ENCODE measurements around the gene ZNF32. TPM values are rescaled to one million over a fixed set of nuclear protein-coding genes. Genes with fewer than 3 reads are reported as not detected.

Gene ZNF32
- total RNA-seq, 1 donor from 2014 or later, result 15.2 TPM

- Mint-ChIP-seq H3K4me3 (peak overlapping the region; percentile 34), H3K27me3 (peaks cover 36% of the 10 kb centered on the region), H3K36me3 (ENCODE audit: low read depth) (no peaks in the 10 kb centered on the region), H3K4me1 (peaks cover 9% of the 10 kb centered on the region), H3K27ac (no peak overlapping the region), H3K9me3 (no peaks in the 10 kb centered on the region)
- DNase-seq, result no peak
- intact Hi-C loops (cut with micrococcal nuclease), result no loop called here
Observed at GRCh38 chr10:43688348-43688892, 39.7 kb upstream of the ZNF32 start.

DNA sequence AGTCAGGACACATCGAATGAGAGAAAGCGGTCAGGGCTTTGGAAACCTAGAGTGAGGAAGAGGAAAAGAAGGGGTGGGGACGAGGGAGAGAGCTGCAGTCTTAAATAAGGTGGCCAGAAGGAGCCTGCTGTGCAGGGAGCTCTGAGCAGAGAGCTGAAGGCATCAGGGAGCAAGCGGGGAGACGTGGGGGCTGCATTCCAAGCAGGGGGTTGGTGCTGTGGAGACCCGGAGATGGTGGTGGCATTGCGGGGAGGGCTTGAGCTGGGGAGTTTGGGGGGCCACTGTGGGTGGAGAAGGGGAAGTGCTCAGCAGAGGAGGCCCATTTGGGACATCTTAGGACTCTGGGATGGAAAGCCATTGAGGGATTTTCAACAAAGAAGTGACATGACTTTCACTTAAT, 38.7 kb upstream of the ZNF32 start:
- Mint-ChIP-seq H3K27me3 (peaks cover 35% of the 10 kb centered on the region), H3K4me1 (peaks cover 9% of the 10 kb centered on the region), H3K36me3 (ENCODE audit: low read depth) (no peaks in the 10 kb centered on the region), H3K9me3 (no peaks in the 10 kb centered on the region), H3K4me3 (peak overlapping the region; percentile 0), H3K27ac (no peak overlapping the region)
- DNase-seq, result no peak
- intact Hi-C loops (cut with micrococcal nuclease), result no loop called here

DNA sequence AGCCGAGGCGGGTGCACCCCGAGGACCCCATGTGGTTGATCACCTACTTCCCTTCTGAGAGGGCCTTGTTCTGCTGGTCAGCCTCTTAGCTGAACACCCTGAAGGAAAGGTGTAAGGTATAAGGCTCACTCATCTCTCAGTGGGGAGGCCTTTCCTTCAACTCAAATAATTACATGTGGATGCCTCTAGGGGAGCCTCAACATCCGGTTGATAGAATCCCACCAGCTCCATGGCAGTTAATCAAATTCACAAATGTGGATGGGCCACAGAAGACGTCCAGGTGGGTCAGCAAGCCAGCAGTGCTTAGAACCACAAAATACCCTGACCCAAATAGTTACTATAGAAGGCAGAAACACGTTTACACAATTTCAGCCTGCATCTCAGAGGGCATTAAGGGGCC, 37.7 kb upstream of the ZNF32 start:
- H3K36me3 Mint-ChIP-seq (ENCODE audit: low read depth), result no peaks in the 10 kb centered on the region
- no peaks in the 10 kb centered on the region for H3K9me3 Mint-ChIP-seq
- intact Hi-C loops (cut with micrococcal nuclease), result no loop called here
- DNase-seq, result no peak
- peaks cover 35% of the 10 kb centered on the region for H3K27me3 Mint-ChIP-seq
- no peak overlapping the region for H3K4me3 Mint-ChIP-seq
- H3K27ac Mint-ChIP-seq, result no peak overlapping the region
- H3K4me1 Mint-ChIP-seq, result peaks cover 9% of the 10 kb centered on the region

DNA sequence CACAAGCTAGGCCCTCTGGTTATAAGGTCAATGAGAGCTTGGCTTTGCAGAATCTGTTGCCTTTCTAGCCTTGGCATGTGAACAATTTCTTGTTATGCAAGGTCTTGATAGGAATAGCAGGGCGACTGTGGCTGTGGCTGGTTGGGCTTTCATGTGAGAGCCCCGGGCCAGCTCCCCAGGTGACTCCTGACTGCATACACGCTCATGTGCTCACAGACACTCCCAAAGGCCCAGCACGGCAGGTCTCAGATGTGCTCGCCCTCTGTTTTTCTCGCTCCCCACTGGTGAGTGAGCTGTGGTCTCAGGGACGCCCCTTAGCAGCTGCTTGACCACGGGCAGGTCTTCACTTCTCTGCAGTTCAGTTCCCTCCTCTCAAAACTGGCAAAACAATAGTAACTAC, 37.1 kb upstream of the ZNF32 start:
- H3K4me3 Mint-ChIP-seq, result no peak overlapping the region
- no peaks in the 10 kb centered on the region for H3K9me3 Mint-ChIP-seq
- peaks cover 29% of the 10 kb centered on the region for H3K27me3 Mint-ChIP-seq
- H3K4me1 Mint-ChIP-seq, result peaks cover 9% of the 10 kb centered on the region
- DNase-seq, result no peak
- H3K27ac Mint-ChIP-seq, result no peak overlapping the region
- intact Hi-C loops (cut with micrococcal nuclease), result no loop called here
- H3K36me3 Mint-ChIP-seq (ENCODE audit: low read depth), result no peaks in the 10 kb centered on the region

GRCh38 chr10:43684292-43684559, 35.5 kb upstream of the ZNF32 start:
- Mint-ChIP-seq H3K36me3 (ENCODE audit: low read depth) (no peaks in the 10 kb centered on the region), H3K9me3 (no peaks in the 10 kb centered on the region), H3K4me1 (no peaks in the 10 kb centered on the region), H3K27ac (no peak overlapping the region), H3K27me3 (peaks cover 26% of the 10 kb centered on the region), H3K4me3 (no peak overlapping the region)
- intact Hi-C loops (cut with micrococcal nuclease), result no loop called here
- DNase-seq, result no peak

DNA sequence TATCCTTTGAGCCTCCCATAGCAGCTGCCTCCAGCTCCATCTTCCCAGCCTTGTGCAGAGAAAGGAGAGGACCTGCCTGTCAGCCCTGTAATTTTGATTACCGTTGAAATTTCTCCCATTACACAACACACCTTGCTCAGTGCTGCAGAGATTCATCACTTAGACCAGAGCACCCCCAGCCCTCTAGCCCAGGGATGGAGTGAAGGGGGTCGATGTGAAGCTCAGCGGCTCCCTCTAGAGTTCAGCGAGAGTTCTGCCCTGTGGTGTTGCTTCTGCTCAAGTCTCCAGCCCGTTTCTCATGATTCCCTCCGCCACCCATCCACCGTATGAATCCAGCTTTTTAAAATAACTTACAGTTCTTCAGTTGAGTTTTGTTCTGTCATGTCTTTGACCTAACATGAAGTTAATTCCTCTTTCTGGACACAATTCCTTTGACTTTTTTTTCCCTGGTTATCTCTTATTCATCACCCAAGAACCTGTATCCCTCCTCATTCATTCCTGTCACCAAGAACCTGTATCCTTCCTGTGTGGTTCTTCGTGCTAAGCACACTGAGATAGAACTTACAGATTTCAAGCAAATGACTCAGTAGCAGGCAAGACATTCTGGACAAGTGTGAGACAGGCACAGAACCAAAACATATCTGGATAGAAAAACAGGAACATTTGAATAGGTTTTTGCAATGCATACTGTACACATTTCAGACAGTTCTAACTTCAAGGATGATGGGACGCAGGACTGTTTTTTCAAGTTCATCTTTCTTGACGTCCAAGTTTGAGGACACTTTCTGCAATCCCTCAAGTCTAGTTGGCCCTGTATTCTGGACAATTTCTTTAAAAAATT, 35.0 kb upstream of the ZNF32 start:
- intact Hi-C loops (cut with micrococcal nuclease), result no loop called here
- no peak overlapping the region for H3K27ac Mint-ChIP-seq
- peak; percentile 68 for DNase-seq

GRCh38 chr10:43682956-43683355, 34.3 kb upstream of the ZNF32 start:
- no peaks in the 10 kb centered on the region for H3K36me3 Mint-ChIP-seq (ENCODE audit: low read depth)
- intact Hi-C loops (cut with micrococcal nuclease), result no loop called here
- DNase-seq, result no peak
- no peaks in the 10 kb centered on the region for H3K9me3 Mint-ChIP-seq
- H3K27me3 Mint-ChIP-seq, result peaks cover 16% of the 10 kb centered on the region
- H3K27ac Mint-ChIP-seq, result no peak overlapping the region
- H3K4me3 Mint-ChIP-seq, result no peak overlapping the region
- H3K4me1 Mint-ChIP-seq, result no peaks in the 10 kb centered on the region

More for the DNA sequence above, 35.0 kb upstream of the ZNF32 start:
- Mint-ChIP-seq H3K36me3 (ENCODE audit: low read depth) (no peaks in the 10 kb centered on the region), H3K9me3 (no peaks in the 10 kb centered on the region), H3K27me3 (peaks cover 22% of the 10 kb centered on the region), H3K4me1 (no peaks in the 10 kb centered on the region), H3K4me3 (no peak overlapping the region)

- intact Hi-C loops (cut with micrococcal nuclease), result no loop called here
- DNase-seq, result no peak
- no peak overlapping the region for H3K4me3 Mint-ChIP-seq
- H3K27ac Mint-ChIP-seq, result no peak overlapping the region
- no peaks in the 10 kb centered on the region for H3K4me1 Mint-ChIP-seq
- no peaks in the 10 kb centered on the region for H3K36me3 Mint-ChIP-seq (ENCODE audit: low read depth)
- H3K27me3 Mint-ChIP-seq, result peaks cover 15% of the 10 kb centered on the region
- no peaks in the 10 kb centered on the region for H3K9me3 Mint-ChIP-seq
Observed at GRCh38 chr10:43681721-43682120, 33.0 kb upstream of the ZNF32 start.

- no peaks in the 10 kb centered on the region for H3K4me1 Mint-ChIP-seq
- H3K9me3 Mint-ChIP-seq, result no peaks in the 10 kb centered on the region
- intact Hi-C loops (cut with micrococcal nuclease), result no loop called here
Observed at GRCh38 chr10:43681220-43681619, 32.5 kb upstream of the ZNF32 start.

DNA sequence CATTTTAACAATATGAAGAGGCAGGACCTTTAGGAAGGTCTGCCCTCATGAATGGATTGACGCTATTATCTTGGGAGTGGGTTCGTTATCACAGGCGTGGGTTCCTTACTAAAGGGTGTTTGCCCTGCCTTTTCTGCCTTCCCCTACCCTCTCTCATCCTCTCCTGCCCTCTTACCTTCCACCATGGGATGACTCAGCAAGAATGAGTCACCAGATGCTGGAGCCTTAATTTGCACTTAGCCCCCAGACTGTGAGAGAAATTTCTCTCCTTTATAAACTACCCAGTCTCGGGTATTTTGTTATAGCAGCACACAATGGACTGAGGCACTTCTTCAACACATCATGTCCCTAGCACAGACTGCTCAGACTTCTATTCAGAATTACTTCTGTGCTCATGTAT, 31.4 kb upstream of the ZNF32 start:
- DNase-seq, result no peak
- no peaks in the 10 kb centered on the region for H3K9me3 Mint-ChIP-seq
- intact Hi-C loops (cut with micrococcal nuclease), result no loop called here
- no peak overlapping the region for H3K27ac Mint-ChIP-seq
- H3K4me1 Mint-ChIP-seq, result no peaks in the 10 kb centered on the region
- peaks cover 15% of the 10 kb centered on the region for H3K27me3 Mint-ChIP-seq
- H3K4me3 Mint-ChIP-seq, result no peak overlapping the region
- no peaks in the 10 kb centered on the region for H3K36me3 Mint-ChIP-seq (ENCODE audit: low read depth)

More at GRCh38 chr10:43681220-43681619, 32.5 kb upstream of the ZNF32 start:
- H3K36me3 Mint-ChIP-seq (ENCODE audit: low read depth), result no peaks in the 10 kb centered on the region
- H3K27ac Mint-ChIP-seq, result no peak overlapping the region
- H3K4me3 Mint-ChIP-seq, result no peak overlapping the region
- DNase-seq, result no peak
- H3K27me3 Mint-ChIP-seq, result peaks cover 15% of the 10 kb centered on the region

- H3K27ac Mint-ChIP-seq, result no peak overlapping the region
- peaks cover 18% of the 10 kb centered on the region for H3K27me3 Mint-ChIP-seq
- no peaks in the 10 kb centered on the region for H3K36me3 Mint-ChIP-seq (ENCODE audit: low read depth)
- H3K4me3 Mint-ChIP-seq, result no peak overlapping the region
- DNase-seq, result no peak
- no peaks in the 10 kb centered on the region for H3K9me3 Mint-ChIP-seq
- H3K4me1 Mint-ChIP-seq, result no peaks in the 10 kb centered on the region
- intact Hi-C loops (cut with micrococcal nuclease), result no loop called here
Observed at GRCh38 chr10:43679509-43679908, 30.8 kb upstream of the ZNF32 start.

DNA sequence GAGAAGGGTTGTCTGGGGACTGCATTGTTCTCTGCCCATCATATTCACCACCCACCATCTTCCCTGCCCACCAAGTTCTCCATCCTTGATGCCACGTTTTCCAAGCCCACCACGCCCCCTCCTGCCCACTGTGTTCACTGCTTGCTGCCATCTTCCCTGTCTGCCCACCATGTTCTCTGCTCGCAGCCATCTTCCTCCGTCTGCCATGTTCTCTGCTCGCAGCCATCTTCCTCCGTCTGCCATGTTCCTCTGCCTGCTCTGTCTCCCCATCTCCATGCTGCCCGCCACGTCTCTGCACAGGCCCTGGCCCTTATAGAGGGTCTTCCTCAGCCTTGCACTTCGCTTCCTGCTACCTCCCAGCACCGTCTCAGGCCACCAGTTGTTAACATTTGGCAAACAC, 30.0 kb upstream of the ZNF32 start:
- DNase-seq, result no peak
- intact Hi-C loops (cut with micrococcal nuclease), result no loop called here
- Mint-ChIP-seq H3K36me3 (ENCODE audit: low read depth) (no peaks in the 10 kb centered on the region), H3K4me3 (no peak overlapping the region), H3K27ac (no peak overlapping the region), H3K4me1 (no peaks in the 10 kb centered on the region), H3K9me3 (no peaks in the 10 kb centered on the region), H3K27me3 (peaks cover 18% of the 10 kb centered on the region)

DNA sequence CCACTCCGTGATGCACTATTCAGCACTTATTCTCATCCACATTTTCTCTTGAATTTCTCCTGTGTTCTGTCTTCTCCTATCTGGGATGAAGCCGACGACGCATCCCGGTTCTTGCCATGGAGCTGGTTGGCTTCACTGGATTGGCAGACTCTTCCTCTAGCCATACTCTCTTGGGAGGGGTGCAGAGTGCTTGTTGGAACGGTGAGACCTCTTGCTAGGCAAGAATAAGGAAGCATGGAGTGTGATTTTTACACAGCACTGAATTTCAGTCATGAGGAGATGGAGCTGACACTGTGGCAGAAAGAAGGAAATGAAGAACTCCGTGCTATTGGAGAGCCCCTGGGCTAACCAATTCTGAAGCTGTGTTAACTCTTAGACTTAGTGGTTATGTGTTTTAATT, 28.2 kb upstream of the ZNF32 start:
- peaks cover 11% of the 10 kb centered on the region for H3K27me3 Mint-ChIP-seq
- intact Hi-C loops (cut with micrococcal nuclease), result no loop called here
- H3K4me1 Mint-ChIP-seq, result no peaks in the 10 kb centered on the region

GRCh38 chr10:43676331-43676730, 27.6 kb upstream of the ZNF32 start:
- H3K9me3 Mint-ChIP-seq, result no peaks in the 10 kb centered on the region
- H3K4me3 Mint-ChIP-seq, result no peak overlapping the region
- H3K27ac Mint-ChIP-seq, result no peak overlapping the region
- DNase-seq, result no peak
- no peaks in the 10 kb centered on the region for H3K36me3 Mint-ChIP-seq (ENCODE audit: low read depth)
- peaks cover 13% of the 10 kb centered on the region for H3K27me3 Mint-ChIP-seq
- intact Hi-C loops (cut with micrococcal nuclease), result no loop called here
- H3K4me1 Mint-ChIP-seq, result no peaks in the 10 kb centered on the region

More for the DNA sequence above, 28.2 kb upstream of the ZNF32 start:
- Mint-ChIP-seq H3K9me3 (no peaks in the 10 kb centered on the region), H3K4me3 (no peak overlapping the region), H3K36me3 (ENCODE audit: low read depth) (no peaks in the 10 kb centered on the region), H3K27ac (no peak overlapping the region)
- DNase-seq, result no peak
